Activated T-helper 1 cell treated with anti-CD3 and anti-CD28 coated beads, Interleukin-12 subunit alpha, Interleukin-12 subunit beta, Interleukin-2, Interleukin-4 antibody, amounts not matched to agents 30 ng/mL and 10 ng/mL and 1 ng/mL, durations not matched to agents 14 hours and 24 hours and 36 hours (primary cell): Measurements from ENCODE around the gene CILP. TPM values are rescaled to one million over a fixed set of nuclear protein-coding genes. Genes with fewer than 3 reads are reported as not detected.
A peak's percentile ranks its signal among the peaks of the same experiment; 100 is the strongest.
"Not testable (repeated sequence)": the region's sequence is repeated elsewhere in the genome, so short reads cannot be mapped to it uniquely, and the experiment has no call there.

Experiments
- DNase-seq: peaks from one replicate; pipeline ENCODE4 v3.0.0; 2021; ENCODE audit warnings: low spot score
- H3K27ac Mint-ChIP-seq: one replicate; pipeline ENCODE4 v1.8.0; 2021; ENCODE audit warnings: mild to moderate bottlenecking, mixed read lengths
- H3K27me3 Mint-ChIP-seq: one replicate; pipeline ENCODE4 v1.8.0; 2022; ENCODE audit warnings: mild to moderate bottlenecking, moderate library complexity, mixed read lengths; ENCODE audit not compliant: insufficient read depth
- H3K36me3 Mint-ChIP-seq: one replicate; pipeline ENCODE4 v1.8.0; 2021; ENCODE audit warnings: low read depth, mixed read lengths
- H3K4me1 Mint-ChIP-seq: one replicate; pipeline ENCODE4 v1.8.0; 2021; ENCODE audit warnings: low read depth, mixed read lengths
- H3K4me3 Mint-ChIP-seq: one replicate; pipeline ENCODE4 v1.8.0; 2021; ENCODE audit warnings: mild to moderate bottlenecking, moderate library complexity, mixed read lengths
- H3K9me3 Mint-ChIP-seq: one replicate; pipeline ENCODE4 v1.8.0; 2021; ENCODE audit warnings: mixed read lengths
- intact Hi-C: fragments of 100-400 bp; cut with micrococcal nuclease; formaldehyde crosslinking; loops from one replicate; pipeline ENCODE4 v1.15.1; 2024
- total RNA-seq: library from RNA; stranded (reverse); gene quantifications from 2 replicates; pipeline ENCODE4 v1.2.3, GENCODE V29; 2022

Gene CILP
- total RNA-seq, 1 donor from 2014 or later: not detected

- not testable (repeated sequence) for H3K9me3 Mint-ChIP-seq, H3K27ac Mint-ChIP-seq, DNase-seq, H3K27me3 Mint-ChIP-seq
- peak overlapping the region; percentile 30 for H3K4me3 Mint-ChIP-seq
- peaks cover 31% of the 10 kb centered on the region for H3K4me1 Mint-ChIP-seq
- intact Hi-C loops: loop anchor here (10.0 kb wide), 1 partner anchor 357 kb away; the partner anchor contains the start of gene PIF1
- peaks cover 13% of the 10 kb centered on the region for H3K36me3 Mint-ChIP-seq
These were observed 29.5 kb downstream of the CILP start for GRCh38 chr15:65181582-65182353.

GRCh38 chr15:65180167-65180566 is 31.1 kb downstream of the CILP start:
- no peak for DNase-seq
- no peaks in the 10 kb centered on the region for H3K27me3 Mint-ChIP-seq
- peaks cover 20% of the 10 kb centered on the region for H3K36me3 Mint-ChIP-seq
- H3K27ac Mint-ChIP-seq: no peak overlapping the region
- H3K4me1 Mint-ChIP-seq: peaks cover 25% of the 10 kb centered on the region
- H3K4me3 Mint-ChIP-seq: no peak overlapping the region
- no peaks in the 10 kb centered on the region for H3K9me3 Mint-ChIP-seq
- intact Hi-C loops: loop anchor here (10.0 kb wide), 1 partner anchor 355 kb away; the partner anchor contains the start of gene PIF1

- Mint-ChIP-seq H3K9me3 (no peaks in the 10 kb centered on the region), H3K4me3 (no peak overlapping the region), H3K4me1 (peaks cover 14% of the 10 kb centered on the region), H3K27ac (no peak overlapping the region), H3K36me3 (peaks cover 19% of the 10 kb centered on the region), H3K27me3 (no peaks in the 10 kb centered on the region)
- DNase-seq: no peak
- intact Hi-C loops: no loop called here
These were observed 33.4 kb downstream of the CILP start for GRCh38 chr15:65177901-65178300.

- H3K9me3 Mint-ChIP-seq: no peaks in the 10 kb centered on the region
- H3K4me3 Mint-ChIP-seq: no peak overlapping the region
- peaks cover 21% of the 10 kb centered on the region for H3K36me3 Mint-ChIP-seq
- peaks cover 8% of the 10 kb centered on the region for H3K4me1 Mint-ChIP-seq
- H3K27ac Mint-ChIP-seq: no peak overlapping the region
- no peak for DNase-seq
- intact Hi-C loops: no loop called here
- H3K27me3 Mint-ChIP-seq: no peaks in the 10 kb centered on the region
These were observed 35.2 kb downstream of the CILP start for GRCh38 chr15:65176056-65176455.

GRCh38 chr15:65175511-65175910 is 35.8 kb downstream of the CILP start:
- no peak for DNase-seq
- Mint-ChIP-seq H3K27me3 (no peaks in the 10 kb centered on the region), H3K4me3 (no peak overlapping the region), H3K36me3 (peaks cover 21% of the 10 kb centered on the region), H3K27ac (no peak overlapping the region), H3K9me3 (no peaks in the 10 kb centered on the region), H3K4me1 (peaks cover 8% of the 10 kb centered on the region)
- intact Hi-C loops: no loop called here

- Mint-ChIP-seq H3K27ac (no peak overlapping the region), H3K4me3 (no peak overlapping the region), H3K36me3 (peaks cover 21% of the 10 kb centered on the region), H3K9me3 (no peaks in the 10 kb centered on the region), H3K27me3 (no peaks in the 10 kb centered on the region), H3K4me1 (peaks cover 4% of the 10 kb centered on the region)
- intact Hi-C loops: no loop called here
- DNase-seq: no peak
These were observed 36.8 kb downstream of the CILP start for GRCh38 chr15:65174509-65174908.

GRCh38 chr15:65172531-65172930 is 38.7 kb downstream of the CILP start:
- no peak for DNase-seq
- Mint-ChIP-seq H3K27me3 (no peaks in the 10 kb centered on the region), H3K4me3 (no peak overlapping the region), H3K36me3 (peaks cover 13% of the 10 kb centered on the region), H3K9me3 (no peaks in the 10 kb centered on the region), H3K27ac (no peak overlapping the region), H3K4me1 (no peaks in the 10 kb centered on the region)
- intact Hi-C loops: no loop called here

- Mint-ChIP-seq H3K27ac (no peak overlapping the region), H3K9me3 (no peaks in the 10 kb centered on the region), H3K4me3 (no peak overlapping the region), H3K27me3 (no peaks in the 10 kb centered on the region), H3K36me3 (peaks cover 13% of the 10 kb centered on the region), H3K4me1 (no peaks in the 10 kb centered on the region)
- DNase-seq: no peak
- intact Hi-C loops: no loop called here
These were observed 39.8 kb downstream of the CILP start for GRCh38 chr15:65171428-65171827.

GRCh38 chr15:65165875-65166274 is 45.4 kb downstream of the CILP start:
- Mint-ChIP-seq H3K36me3 (peaks cover 3% of the 10 kb centered on the region), H3K27me3 (no peaks in the 10 kb centered on the region), H3K4me3 (no peak overlapping the region), H3K9me3 (no peaks in the 10 kb centered on the region), H3K27ac (no peak overlapping the region), H3K4me1 (no peaks in the 10 kb centered on the region)
- intact Hi-C loops: no loop called here
- no peak for DNase-seq

- Mint-ChIP-seq H3K27me3 (no peaks in the 10 kb centered on the region), H3K27ac (no peak overlapping the region), H3K9me3 (no peaks in the 10 kb centered on the region), H3K4me1 (no peaks in the 10 kb centered on the region), H3K36me3 (peaks cover 3% of the 10 kb centered on the region), H3K4me3 (no peak overlapping the region)
- no peak for DNase-seq
- intact Hi-C loops: no loop called here
These were observed 47.1 kb downstream of the CILP start for GRCh38 chr15:65164139-65164538.

- Mint-ChIP-seq H3K9me3 (no peaks in the 10 kb centered on the region), H3K27ac (no peak overlapping the region), H3K27me3 (no peaks in the 10 kb centered on the region), H3K4me3 (no peak overlapping the region), H3K4me1 (no peaks in the 10 kb centered on the region), H3K36me3 (peaks cover 3% of the 10 kb centered on the region)
- intact Hi-C loops: no loop called here
- DNase-seq: no peak
These were observed 48.2 kb downstream of the CILP start for GRCh38 chr15:65163041-65163440.

GRCh38 chr15:65156692-65157091 is 54.6 kb downstream of the CILP start:
- intact Hi-C loops: no loop called here
- Mint-ChIP-seq H3K27me3 (no peaks in the 10 kb centered on the region), H3K4me1 (no peaks in the 10 kb centered on the region), H3K36me3 (peaks cover 27% of the 10 kb centered on the region), H3K9me3 (no peaks in the 10 kb centered on the region), H3K27ac (no peak overlapping the region), H3K4me3 (no peak overlapping the region)
- DNase-seq: no peak

- no peaks in the 10 kb centered on the region for H3K9me3 Mint-ChIP-seq
- H3K4me1 Mint-ChIP-seq: no peaks in the 10 kb centered on the region
- intact Hi-C loops: no loop called here
- H3K4me3 Mint-ChIP-seq: no peak overlapping the region
- peaks cover 30% of the 10 kb centered on the region for H3K36me3 Mint-ChIP-seq
- no peaks in the 10 kb centered on the region for H3K27me3 Mint-ChIP-seq
- H3K27ac Mint-ChIP-seq: no peak overlapping the region
- DNase-seq: no peak
These were observed 56.6 kb downstream of the CILP start for GRCh38 chr15:65154720-65155119.

GRCh38 chr15:65147902-65148301 is 63.4 kb downstream of the CILP start:
- no peak overlapping the region for H3K27ac Mint-ChIP-seq

More at GRCh38 chr15:65147902-65148301, 63.4 kb downstream of the CILP start:
- DNase-seq: no peak
- H3K4me1 Mint-ChIP-seq: no peaks in the 10 kb centered on the region
- no peak overlapping the region for H3K4me3 Mint-ChIP-seq
- peaks cover 12% of the 10 kb centered on the region for H3K36me3 Mint-ChIP-seq
- no peaks in the 10 kb centered on the region for H3K27me3 Mint-ChIP-seq
- no peaks in the 10 kb centered on the region for H3K9me3 Mint-ChIP-seq
- intact Hi-C loops: no loop called here
